NCI-H146 (cell line): ENCODE measurements around the gene TCF21.

Experiments used
- DNase-seq: peaks from one replicate; lab custom pipeline; 2025; lab: John Stamatoyannopoulos, UW

Gene TCF21

DNA sequence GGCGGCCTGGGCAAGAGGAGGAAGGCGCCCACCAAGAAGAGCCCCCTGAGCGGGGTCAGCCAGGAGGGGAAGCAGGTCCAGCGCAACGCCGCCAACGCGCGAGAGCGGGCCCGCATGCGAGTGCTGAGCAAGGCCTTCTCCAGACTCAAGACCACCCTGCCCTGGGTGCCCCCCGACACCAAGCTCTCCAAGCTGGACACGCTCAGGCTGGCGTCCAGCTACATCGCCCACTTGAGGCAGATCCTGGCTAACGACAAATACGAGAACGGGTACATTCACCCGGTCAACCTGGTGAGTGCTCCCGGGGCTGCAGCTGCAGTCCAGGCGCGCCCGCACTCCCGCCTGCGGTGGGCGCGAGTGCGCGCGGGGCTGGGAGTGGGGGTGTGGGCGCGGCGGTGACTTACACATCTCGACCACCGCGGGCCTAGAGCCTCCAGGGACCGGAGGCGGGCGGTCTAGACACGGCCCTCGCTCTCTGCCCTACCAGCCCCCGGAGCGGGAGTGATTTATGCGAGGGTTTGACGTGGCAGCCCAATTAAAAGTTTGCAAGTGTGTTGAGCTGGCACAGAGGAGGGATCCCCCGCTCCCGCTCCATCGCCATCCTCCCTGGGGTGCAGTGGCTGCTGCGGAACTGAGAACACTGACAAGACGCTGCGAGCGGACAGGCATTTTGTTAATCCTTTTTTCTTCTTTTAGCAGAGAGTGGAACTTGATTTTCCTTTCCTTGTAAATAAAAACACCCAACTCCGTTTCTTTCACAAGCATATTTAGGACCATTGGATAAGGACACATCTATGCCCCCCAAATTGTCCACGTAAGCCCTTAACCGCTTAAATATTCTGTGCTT lies 867 bp downstream of the TCF21 start:
- no peak for DNase-seq

DNA sequence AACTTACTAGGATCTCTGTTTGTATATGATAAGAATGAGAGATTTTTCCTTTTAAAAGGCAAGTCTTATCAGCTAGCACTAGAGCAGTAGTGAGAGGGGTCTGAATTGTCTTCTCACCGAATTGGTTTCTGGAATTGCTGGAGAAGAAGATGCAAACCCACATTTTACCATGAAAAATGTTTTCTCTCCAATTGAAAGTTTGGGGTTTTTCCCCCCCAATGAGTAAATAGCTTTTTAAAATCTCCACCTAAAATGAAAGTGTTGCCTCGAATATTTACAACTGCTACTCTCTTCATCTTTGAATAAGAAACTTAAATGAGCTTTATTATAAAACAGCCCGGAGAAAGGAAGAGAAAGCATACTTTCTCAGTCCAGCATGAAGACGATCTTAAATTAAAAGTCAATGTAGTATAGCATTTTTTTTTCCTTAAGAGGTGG lies 1.8 kb downstream of the TCF21 start:
- no peak for DNase-seq

DNA sequence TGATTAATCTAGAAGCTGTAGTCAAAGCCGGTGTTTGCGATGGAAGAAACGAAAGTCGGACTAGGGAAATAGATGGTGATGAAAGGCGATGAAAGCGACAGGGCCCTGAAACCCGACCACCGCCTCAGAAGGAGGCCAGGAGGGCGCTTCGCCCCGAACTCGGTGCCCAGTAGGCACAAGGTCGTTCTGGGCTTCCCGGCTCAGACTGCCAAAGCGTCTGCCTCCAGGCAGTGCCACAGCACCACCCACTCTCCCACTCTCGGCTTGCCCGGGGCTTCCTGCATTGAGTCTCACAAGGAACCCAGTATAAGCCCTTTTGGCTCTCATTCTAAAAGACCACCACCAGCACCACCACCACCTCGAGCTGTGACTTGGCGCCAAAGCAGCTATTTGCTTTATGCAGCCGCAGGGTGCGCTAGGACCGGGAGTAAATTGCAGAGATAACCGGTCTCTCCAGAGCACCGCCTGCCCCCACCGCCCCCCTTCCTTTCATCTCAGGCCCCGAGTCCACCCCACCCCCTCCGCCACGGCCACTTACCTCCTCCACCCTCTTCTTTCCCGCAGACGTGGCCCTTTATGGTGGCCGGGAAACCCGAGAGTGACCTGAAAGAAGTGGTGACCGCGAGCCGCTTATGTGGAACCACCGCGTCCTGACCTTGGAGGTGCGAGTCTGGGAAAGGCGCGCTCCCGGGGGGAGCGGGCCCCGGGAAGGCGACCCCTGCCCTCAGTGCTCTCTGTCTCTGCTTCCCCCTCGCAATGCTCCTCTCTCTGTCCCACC lies 2.4 kb downstream of the TCF21 start:
- DNase-seq, result peak; percentile 37

DNA sequence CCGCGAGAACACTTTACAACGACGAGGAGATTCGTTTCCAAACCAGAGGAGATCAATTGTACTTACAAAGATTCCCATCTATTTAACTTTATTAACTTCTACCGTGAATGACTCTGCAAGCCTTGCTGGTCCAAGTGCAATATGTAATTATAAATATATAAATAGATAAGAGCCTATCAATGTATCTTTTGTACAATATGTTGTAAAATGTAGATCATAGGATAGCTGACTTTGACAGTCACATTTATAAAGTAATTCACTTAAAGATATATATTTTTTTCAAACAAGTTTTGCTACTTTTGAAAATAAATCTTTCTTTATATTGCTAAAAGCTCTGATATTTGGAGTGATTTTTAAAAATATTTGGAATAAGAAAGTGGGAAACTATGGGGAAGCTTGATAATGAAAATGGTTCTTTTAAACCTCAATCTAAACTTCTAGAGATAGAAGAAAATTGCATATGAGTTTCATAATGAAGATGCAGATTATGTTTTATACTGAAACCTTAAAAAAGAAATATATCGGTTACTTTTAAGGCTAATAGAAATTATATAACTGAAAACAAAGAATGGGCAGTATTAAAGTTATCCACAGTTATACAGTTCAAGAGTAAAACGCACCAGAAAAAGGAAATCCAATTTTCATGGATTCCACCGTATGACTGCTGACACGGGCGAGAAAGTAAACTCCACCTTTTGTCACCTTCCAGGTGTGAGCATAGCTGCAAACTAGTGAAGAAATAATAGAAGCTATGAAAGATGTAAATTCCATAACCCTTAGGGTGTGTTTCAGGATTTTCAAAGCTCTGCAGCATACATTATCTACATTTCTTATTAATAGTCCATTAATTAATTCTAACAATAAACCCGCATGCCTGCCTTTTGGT lies 3.3 kb downstream of the TCF21 start:
- DNase-seq, result no peak

DNA sequence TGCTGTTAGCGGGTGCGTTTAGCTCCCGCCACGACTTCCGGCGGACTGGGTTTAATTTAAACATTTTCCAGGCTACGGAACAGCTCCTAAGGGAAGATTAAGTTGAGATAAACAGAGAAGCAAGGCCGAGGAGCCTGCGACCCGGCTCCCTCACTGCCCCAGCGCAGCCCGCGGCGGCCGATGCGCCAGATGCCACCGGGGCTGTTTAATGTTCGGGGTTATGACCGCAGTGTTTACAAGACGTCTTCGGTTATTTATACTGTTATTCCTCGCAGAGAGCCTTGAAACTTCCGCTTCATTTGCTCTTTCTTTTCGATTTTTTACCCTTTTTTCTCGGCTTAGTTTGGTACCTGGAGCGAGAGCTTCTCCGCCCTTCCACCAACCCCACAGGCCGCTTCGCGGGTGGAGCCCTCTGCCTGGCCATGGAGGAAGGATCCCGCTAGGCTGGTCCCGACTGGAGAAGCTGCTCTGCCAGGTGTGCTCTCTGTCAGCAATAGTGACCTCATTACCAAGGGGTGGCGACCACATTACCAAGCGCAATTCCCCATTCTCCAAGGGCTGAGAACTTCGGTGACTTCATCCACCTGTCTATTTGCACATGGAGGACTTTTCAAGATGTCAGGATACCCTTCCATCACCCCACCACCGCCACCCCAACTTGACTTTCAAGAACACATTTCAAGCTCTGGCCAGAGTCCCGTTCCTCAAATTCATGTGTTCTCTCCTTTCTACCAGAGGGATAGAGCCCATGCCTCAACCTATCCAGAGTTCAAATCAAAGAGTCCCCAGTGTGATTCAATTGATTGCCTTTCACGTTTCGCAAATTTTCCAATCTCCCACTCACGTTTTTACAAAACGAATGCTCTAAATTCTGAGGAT lies 4.1 kb downstream of the TCF21 start:
- no peak for DNase-seq

DNA sequence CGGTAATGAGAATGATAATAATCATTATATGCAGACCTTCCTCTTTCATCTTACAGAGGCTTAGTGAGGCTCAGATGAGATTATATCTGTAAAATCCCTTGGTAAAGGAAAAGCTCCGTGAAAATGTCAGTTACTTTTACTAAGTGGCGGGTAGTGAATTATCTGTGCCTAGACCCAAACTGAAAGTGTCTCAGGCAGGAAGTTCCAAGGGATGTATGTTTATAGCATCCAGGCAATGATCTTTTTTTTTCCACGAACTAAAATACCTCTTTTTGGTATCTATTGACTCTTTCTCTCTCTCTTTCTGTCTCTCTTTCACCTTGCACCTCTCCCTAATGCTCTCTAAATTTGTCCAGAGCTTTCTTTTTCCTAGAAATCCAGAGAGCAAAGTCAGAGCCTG lies 5.0 kb downstream of the TCF21 start:
- no peak for DNase-seq

DNA sequence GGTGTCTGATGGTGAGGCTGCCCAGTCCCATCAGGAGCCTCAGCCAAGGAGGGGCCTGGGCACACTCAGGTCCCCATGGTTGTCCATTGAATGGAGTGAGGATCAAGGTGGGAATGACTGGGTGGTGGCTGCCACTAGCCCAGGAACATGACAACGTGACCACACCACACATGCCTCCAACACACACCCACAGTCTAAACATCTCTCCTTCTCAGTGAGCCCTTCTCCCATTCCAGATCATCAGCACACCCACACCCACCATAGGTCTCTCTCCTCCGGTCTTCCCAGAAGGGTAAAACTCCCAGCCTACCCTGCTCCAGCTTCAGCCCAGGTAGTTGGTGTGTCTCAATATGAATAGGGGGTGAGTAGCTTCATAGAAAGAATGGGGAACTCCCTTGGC lies 5.5 kb downstream of the TCF21 start:
- DNase-seq, result no peak

DNA sequence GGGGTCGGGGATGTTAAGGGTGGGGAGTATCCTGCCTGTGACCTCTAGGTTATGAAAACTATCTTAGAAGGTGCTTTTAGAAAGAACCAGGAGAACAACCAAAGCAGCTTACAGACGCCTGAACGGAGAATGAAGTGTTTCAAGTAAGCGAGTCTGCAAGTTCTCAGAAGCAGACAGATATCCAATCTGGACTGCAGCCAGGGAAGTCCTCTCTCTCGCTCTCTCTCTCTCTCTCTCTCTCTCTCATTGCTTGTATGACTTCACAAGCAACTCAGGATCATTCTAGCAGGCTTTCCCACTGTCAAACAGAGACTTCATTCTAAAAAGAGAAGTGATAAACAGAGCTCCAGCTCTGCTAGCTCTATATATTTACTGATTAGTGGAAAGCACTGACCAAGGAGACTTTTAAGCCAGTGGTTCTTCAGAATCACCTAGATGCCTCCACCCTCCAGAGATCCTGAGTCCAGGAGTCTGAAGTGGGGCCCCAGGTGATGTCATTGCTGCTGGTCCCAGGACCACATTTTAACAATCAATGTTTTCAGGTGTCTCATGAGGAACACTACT lies 6.0 kb downstream of the TCF21 start:
- DNase-seq, result no peak

DNA sequence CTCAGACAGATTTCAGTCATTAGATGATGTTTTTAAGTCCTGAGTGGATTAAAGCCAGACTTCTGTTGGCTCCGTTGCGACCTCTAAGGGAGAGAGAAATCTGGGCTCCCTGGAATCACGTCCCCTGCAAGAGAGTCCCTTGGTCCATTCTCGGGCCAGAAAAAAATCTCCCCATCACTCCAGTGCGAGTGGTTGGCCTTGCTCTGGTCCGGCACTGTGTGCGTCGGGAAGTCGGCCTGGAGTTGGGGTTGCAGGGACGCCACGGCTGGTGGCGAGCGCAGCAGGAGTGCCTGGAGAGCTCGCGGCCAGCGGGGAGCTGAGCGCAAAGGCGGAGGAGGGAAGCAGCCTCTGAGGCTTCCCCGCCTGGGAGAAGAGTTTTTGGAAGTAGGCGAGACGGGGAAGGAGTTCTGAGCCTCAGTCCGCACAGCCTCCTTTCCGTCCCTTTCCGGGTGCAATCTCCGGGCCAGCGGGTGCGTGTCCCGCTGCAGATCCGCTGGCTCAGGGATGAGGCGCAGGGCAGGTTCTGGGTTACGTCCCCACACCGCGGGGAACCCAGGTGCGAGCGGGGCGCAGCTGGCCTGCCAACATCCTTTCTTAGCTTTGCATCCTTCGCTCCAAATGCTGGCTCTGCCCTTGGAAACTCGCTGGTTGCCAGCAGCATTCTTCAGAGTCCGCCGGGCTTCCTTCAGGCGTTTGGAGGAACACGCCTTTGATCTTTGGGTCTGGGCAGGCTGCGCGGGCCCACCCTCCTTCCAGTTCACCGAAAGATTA lies 6.8 kb downstream of the TCF21 start:
- peak; percentile 43 for DNase-seq

DNA sequence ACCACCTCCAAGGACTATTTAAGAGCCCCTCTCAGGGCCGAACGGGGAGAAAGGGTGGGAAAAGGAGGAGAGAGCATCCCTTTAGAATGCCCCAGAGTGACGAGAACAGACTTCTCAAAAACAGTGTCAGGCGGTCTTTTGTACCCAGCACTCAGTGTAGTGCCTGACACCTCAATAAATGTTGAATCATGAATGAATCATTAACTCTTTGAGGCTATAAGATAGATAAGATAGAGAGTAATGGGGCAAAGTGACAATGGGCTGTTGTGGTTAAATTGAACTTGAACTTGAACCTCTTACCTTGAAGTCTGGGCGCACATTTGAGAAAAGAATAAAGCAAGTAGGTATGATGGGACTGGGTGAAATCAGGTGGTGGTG lies 7.4 kb downstream of the TCF21 start:
- no peak for DNase-seq

DNA sequence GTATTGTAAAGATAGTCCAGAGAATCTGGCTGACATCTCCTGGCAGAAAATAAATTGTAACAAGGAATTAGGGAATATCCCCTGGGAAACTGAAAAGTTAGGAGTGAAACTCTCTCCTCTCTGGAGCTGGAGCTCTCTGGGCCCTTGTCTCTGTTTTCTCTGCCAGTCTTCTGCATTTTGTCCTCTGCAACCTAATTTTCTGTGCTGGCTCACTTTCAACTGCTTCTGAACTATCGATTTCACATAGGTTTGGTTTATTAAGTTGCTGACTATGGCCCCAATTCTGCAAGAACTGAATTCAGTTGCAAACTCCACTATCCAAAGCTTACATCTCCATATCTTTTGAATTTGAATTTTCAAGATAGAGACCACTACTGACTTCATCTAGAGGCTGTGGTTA lies 9.3 kb downstream of the TCF21 start:
- DNase-seq, result no peak

DNA sequence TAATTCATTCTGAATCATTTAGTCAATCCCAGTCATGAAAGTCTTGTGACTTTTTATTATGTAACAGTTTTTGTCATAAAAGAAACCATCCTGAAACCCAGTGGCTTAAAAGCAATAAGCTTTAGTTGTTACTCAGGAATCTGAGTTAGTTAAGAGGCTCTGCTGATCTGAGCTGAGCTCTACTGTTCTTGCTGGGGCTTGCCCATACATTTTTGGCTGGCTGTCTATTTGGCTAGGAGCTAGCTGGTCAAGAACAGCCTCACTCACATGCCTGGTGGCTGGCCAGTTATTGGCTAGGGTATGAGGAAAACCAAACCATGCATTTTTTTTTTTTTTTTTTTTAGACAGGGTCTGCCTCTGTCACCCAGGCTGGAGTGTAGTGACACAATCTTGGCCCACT lies 10.6 kb downstream of the TCF21 start:
- DNase-seq, result no peak

DNA sequence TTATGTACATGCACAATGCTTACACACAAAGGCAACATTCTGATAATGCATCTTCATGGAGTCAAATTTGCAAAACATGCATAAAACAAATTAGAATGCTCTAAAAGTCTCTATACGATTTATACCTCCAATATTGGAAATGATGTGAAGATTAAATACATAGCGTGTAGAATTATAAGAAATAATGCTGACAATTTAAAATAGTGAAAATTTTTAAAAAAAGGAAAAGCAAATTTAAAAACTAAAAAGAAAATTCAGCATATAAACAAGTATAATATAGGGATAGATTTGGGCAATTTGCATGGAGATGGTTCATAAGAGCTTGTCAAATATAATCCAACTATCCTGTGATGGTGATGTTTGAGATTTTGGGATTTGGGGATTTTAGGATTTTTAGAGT lies 14.9 kb downstream of the TCF21 start:
- no peak for DNase-seq

DNA sequence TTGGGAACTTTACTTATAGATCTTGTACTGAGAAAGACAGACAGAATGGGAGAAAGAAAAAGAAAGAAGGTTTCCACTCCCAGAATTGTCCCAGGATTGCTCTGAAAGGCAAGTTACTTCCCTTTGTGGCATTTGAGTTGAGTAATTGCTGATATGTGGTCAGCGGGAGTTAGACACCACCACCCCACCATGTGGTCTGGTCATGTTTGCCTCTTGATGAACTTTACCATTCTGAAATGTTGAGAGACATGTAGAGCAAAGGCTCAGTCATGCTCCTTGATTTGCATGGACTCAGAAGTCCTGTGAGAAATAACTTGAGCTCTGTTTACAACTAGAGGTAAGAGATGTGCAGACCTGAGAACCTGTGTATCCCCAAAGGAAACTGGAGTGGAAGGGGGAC lies 17.1 kb downstream of the TCF21 start:
- DNase-seq, result no peak

DNA sequence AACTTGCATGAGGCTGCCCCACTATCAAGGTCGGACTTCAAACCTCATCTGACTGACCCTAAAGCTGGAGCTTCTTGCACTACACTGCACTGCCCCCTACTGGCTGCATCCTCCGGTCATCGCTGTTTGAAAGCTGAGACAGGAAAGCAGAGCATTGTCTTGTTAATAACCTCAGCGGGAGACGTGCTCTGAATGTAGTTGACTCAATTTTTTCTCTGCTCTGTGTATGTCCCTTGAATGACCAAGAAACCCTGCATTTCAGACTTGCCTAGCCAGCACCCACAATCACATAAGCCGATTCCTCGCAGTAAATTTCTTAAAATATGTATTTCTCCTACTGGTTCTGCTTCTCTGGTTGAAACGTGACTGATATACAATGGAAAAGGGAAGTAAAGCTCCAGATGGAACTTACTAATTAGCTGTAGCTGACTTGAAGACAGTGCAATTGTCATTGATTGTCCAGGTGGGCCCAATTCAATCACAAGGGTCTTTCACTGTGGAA lies 27.8 kb downstream of the TCF21 start:
- DNase-seq, result peak; percentile 98

DNA sequence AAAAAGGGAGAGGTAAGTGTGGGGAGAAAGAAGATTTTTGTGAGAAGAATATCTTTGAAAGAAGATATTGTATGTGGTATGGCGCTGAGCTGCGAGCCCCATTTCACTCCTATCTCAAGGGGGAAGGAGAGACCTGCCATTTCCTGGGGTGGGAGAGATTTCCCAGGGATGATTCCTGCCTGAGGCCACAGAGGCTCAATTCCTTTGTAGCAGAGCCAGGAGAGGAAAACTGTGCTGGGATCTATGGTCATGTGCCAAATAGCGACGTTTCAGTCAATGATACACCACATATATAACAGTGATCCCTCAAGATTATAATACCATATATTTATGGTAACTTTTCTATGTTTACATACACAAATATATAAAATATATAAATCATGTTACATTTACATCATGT lies 28.9 kb downstream of the TCF21 start:
- DNase-seq, result no peak

DNA sequence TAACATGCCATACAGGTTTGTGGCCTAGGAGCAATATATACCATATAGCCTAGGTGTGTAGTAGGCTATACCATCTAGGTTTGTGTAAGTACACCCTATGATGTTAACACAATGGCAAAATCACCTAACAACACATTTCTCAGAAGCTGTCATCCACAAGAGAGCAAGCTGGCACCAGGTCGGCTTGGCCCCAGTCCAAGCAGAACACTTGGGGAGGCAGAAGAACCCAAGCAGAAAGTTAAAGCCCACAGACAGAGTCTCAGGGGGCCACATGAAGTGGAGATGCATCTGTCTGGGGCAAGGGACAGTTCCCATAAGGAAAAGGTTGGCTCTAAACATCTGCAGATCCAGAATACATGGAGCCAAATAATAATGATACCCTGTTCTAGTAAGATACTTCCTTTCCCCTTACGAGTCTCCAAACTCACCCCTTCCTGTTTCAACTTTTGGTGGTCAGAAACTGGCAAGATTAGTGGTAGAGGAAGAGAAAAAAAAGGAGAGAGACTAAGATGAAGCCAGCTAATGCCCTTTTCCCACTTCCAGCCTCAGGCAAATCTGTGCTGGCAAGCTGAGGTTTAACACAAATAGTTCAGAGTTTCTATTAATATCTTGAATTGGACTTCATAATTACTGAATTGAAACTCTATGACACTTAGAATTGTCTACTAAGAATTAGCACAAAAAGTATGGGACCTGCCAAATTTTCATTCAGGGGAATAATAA lies 29.5 kb downstream of the TCF21 start:
- no peak for DNase-seq

DNA sequence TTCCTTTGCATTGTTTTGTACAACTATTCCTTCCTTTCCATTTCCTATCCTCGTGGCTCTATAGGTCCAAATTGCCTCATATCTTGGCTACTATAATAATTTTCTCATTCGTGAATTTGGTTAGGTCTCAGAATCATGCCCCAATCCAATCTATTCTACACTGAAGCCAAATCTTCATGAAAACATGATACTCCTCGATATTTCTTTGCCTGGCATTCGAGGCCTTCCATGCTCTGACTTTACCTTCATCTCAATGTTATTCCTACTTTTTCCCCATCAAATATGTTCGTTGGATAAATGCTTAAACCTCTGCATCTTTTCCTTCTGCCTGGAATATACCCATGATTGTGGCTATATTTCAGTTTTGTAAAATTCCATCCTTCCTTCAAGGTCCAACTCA lies 30.4 kb downstream of the TCF21 start:
- DNase-seq, result no peak

DNA sequence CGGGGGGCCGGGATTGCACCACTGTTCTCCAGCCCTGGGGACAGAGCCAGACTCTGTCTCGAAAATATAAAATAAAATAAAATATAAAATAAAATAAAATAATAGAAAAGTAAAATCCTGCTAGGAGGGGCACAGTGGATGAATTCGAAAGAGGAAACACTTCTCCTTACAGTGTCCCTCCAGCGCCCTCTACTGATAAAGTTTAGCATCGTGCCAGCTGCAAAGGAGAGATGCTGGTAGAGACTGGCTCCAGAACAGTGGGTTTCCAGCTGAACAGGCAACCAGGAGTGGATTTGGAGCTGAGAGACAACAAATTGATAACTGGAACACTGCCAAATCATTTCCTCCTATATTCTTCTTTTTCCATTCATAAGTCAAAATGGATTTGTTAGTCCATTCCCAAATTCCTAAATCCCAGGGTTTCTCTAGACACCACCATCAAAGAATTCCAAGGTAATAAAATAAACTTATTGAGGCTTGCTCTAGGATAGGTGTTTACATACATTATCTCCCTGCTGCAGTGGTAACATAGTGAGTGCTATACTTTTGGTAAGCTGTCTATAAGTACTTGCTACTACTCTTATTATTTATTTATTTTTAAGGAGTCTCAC lies 32.4 kb downstream of the TCF21 start:
- peak; percentile 90 for DNase-seq
